ENCODE measurements around the gene SEMA3E. TPM values are rescaled to one million over a fixed set of nuclear protein-coding genes. Genes with fewer than 3 reads are reported as not detected.

SEMA3E gene
- total RNA-seq, 4 donors from 2014 or later, result 0.83 to 2.2 (median 1.9) TPM

- Histone ChIP-seq H3K4me3 (no peak overlapping the region), H3K27ac (no peak overlapping the region), H3K9me3 (no peaks in the 10 kb centered on the region), H3K36me3 (no peaks in the 10 kb centered on the region), H3K4me1 (no peaks in the 10 kb centered on the region), H3K27me3 (no peaks in the 10 kb centered on the region)
- no peak for DNase-seq
- TF ChIP-seq POLR2A (IDR thresholded peaks at IDR 0.05) (no peak), CTCF (IDR thresholded peaks at IDR 0.05) (no peak)
Observed at GRCh38 chr7:83652481-83652880, 3.5 kb upstream of the SEMA3E start.

DNA sequence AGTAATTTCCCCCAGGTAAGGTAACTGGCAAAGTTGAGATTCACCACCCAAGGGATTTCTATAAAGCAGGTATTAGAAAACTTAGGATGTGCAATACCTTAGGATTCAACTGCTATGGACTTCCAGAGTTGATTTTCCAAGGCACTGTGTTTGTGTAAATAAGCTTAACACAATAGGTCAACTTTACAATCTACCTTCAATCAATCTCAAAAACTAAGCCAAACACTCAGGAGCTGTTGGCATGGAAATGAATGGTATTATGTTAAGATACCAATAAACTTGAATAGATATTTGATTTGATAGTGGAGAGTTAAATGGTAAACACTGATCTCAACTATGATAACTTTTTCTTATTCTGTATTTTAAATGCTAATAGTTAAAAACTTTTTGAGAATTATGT lies 762 bp upstream of the SEMA3E start:
- H3K4me1 ChIP-seq, result no peaks in the 10 kb centered on the region
- H3K36me3 ChIP-seq, result no peaks in the 10 kb centered on the region
- DNase-seq, result no peak
- H3K9me3 ChIP-seq, result no peaks in the 10 kb centered on the region
- H3K4me3 ChIP-seq, result no peak overlapping the region
- TF ChIP-seq POLR2A (IDR thresholded peaks at IDR 0.05), result no peak
- no peak for TF ChIP-seq CTCF (IDR thresholded peaks at IDR 0.05)
- H3K27ac ChIP-seq, result no peak overlapping the region
- H3K27me3 ChIP-seq, result no peaks in the 10 kb centered on the region

- TF ChIP-seq POLR2A (IDR thresholded peaks at IDR 0.05) (no peak), CTCF (IDR thresholded peaks at IDR 0.05) (no peak)
- H3K4me1 ChIP-seq, result no peaks in the 10 kb centered on the region
- DNase-seq, result no peak
- H3K9me3 ChIP-seq, result no peaks in the 10 kb centered on the region
- no peak overlapping the region for H3K27ac ChIP-seq
- H3K36me3 ChIP-seq, result no peaks in the 10 kb centered on the region
- H3K27me3 ChIP-seq, result no peaks in the 10 kb centered on the region
- no peak overlapping the region for H3K4me3 ChIP-seq
Observed at GRCh38 chr7:83646027-83646426, 2.9 kb downstream of the SEMA3E start.

DNA sequence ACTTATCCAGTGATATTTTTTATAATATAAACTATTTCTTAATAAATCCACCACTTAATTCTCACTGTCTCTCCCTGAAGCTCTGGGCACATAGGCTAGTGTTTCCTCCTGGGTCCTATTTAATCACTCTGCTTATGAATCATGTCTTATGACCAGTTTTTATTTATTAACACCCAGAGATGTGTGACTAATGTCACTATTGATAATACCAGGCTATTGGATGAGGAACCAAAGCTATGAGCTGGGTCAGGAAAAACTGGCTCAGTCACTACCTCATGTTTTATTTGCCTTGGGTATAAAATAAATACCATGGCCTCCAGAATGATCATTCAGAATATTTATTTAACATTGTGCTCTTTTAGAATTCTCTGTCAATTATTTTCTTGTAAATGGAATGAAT lies 5.2 kb downstream of the SEMA3E start:
- H3K4me1 ChIP-seq, result no peaks in the 10 kb centered on the region
- H3K27me3 ChIP-seq, result no peaks in the 10 kb centered on the region
- no peaks in the 10 kb centered on the region for H3K36me3 ChIP-seq
- no peak overlapping the region for H3K4me3 ChIP-seq
- no peaks in the 10 kb centered on the region for H3K9me3 ChIP-seq
- H3K27ac ChIP-seq, result no peak overlapping the region
- DNase-seq, result no peak
- TF ChIP-seq CTCF (IDR thresholded peaks at IDR 0.05) (no peak), POLR2A (IDR thresholded peaks at IDR 0.05) (no peak)

DNA sequence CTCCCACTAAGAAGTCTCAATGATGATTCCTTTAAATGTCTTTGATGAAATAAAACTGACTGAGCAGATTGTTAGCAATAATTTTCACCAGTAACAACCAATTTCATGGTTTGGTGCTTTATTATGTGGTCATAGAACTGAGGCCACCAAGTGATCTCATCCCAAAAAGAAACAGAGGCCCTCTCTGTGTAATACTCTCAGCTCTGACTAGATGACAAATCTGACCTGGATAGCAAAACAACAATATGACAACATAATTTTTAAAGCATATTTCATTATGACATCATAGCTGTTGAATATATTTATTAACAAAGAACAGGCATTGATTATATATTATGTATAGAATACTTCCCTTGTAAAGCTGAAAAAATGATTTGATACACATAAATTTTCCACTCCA lies 5.9 kb downstream of the SEMA3E start:
- H3K4me3 ChIP-seq, result no peak overlapping the region
- H3K9me3 ChIP-seq, result no peaks in the 10 kb centered on the region
- DNase-seq, result no peak
- H3K27me3 ChIP-seq, result no peaks in the 10 kb centered on the region
- TF ChIP-seq POLR2A (IDR thresholded peaks at IDR 0.05), result no peak
- TF ChIP-seq CTCF (IDR thresholded peaks at IDR 0.05), result no peak
- H3K4me1 ChIP-seq, result no peaks in the 10 kb centered on the region
- no peaks in the 10 kb centered on the region for H3K36me3 ChIP-seq
- no peak overlapping the region for H3K27ac ChIP-seq
